Thoracic aorta (tissue), 2 donors: ENCODE measurements around the gene RREB1. TPM values are rescaled to one million over a fixed set of nuclear protein-coding genes. Genes with fewer than 3 reads are reported as not detected.

Experiments
- ATAC-seq: fragments of 150-250 bp; one replicate; pipeline ENCODE4 v1.8.0; 2017; ENCODE audit warnings: low read depth; ENCODE audit not compliant: insufficient number of reproducible peaks, low FRiP score
- DNase-seq: peaks from one replicate; pipeline ENCODE4 v3.0.0-alpha.2; 2020; ENCODE audit warnings: low spot score
- H3K27ac ChIP-seq, 2 donors: fragments of 200-600 bp; sonication (generic); 1 replicate in 1 of 2; 2 replicates in 1 of 2; pipeline ENCODE4 v1.5.1; 2016; ENCODE audit warnings: mild to moderate bottlenecking in 2 of 2, moderate library complexity in 2 of 2
- H3K27me3 ChIP-seq: fragments of 200-600 bp; sonication (generic); replicated peaks from 2 replicates; pipeline ENCODE4 v1.6.0; 2016; ENCODE audit warnings: mild to moderate bottlenecking; ENCODE audit not compliant: insufficient read depth
- H3K36me3 ChIP-seq: fragments of 200-600 bp; sonication (generic); one replicate; pipeline ENCODE4 v1.5.1; 2016
- H3K4me1 ChIP-seq, 2 donors: fragments of 200-600 bp; sonication (generic); 1 replicate in 1 of 2; 2 replicates in 1 of 2; pipeline versions ENCODE4 v1.5.1 to v1.6.0; 2016; ENCODE audit warnings: low read depth in 2 of 2, mild to moderate bottlenecking in 1 of 2; ENCODE audit not compliant: control insufficient read depth in 1 of 2
- H3K4me3 ChIP-seq: fragments of 200-600 bp; sonication (generic); 2 replicates; pipeline ENCODE4 v1.5.1; 2016; ENCODE audit warnings: mild to moderate bottlenecking
- H3K9me3 ChIP-seq: fragments of 200-600 bp; sonication (generic); 2 replicates; pipeline ENCODE4 v1.5.1; 2016
- CTCF ChIP-seq: fragments of 200-600 bp; sonication (generic); IDR thresholded peaks from one replicate; pipeline ENCODE4 v1.5.1; 2019; ENCODE audit warnings: antibody characterized with exemption
- total RNA-seq, 2 donors: library from RNA; depleted of rRNA; stranded (reverse); fragments of >200 nt; gene quantifications; one replicate each; pipeline versions ENCODE4 v1.1.0 to v1.2.3, GENCODE V29; 2016

Gene RREB1
- total RNA-seq, 2 donors from 2014 or later: 30.6 to 39.3 TPM

GRCh38 chr6:7241709-7242645 is 134.2 kb downstream of the RREB1 start:
- DNase-seq (no peak), ATAC-seq (no peak)
- no peaks in the 10 kb centered on the region for H3K27me3 ChIP-seq
- H3K9me3 ChIP-seq: no peaks in the 10 kb centered on the region
- H3K27ac ChIP-seq: no peak overlapping the region
- no peak for TF ChIP-seq CTCF
- H3K36me3 ChIP-seq: peaks cover 19% of the 10 kb centered on the region
- H3K4me3 ChIP-seq: no peak overlapping the region
- H3K4me1 ChIP-seq: no peaks in the 10 kb centered on the region

GRCh38 chr6:7242835-7243178 is 135.0 kb downstream of the RREB1 start:
- no peak overlapping the region for H3K27ac ChIP-seq

GRCh38 chr6:7243179-7243981 is 135.6 kb downstream of the RREB1 start:
- ATAC-seq: peak; percentile 68
- peaks cover 28% of the 10 kb centered on the region for H3K36me3 ChIP-seq
- peak; percentile 90 for TF ChIP-seq CTCF

More at GRCh38 chr6:7242835-7243178, 135.0 kb downstream of the RREB1 start:
- Histone ChIP-seq H3K4me3 (no peak overlapping the region), H3K4me1 (no peaks in the 10 kb centered on the region), H3K27me3 (no peaks in the 10 kb centered on the region), H3K9me3 (no peaks in the 10 kb centered on the region), H3K36me3 (peaks cover 26% of the 10 kb centered on the region)
- TF ChIP-seq CTCF: no peak
- ATAC-seq: no peak
- DNase-seq: no peak

GRCh38 chr6:7245668-7246393 is 138.1 kb downstream of the RREB1 start:
- H3K4me3 ChIP-seq: no peak overlapping the region
- H3K9me3 ChIP-seq: no peaks in the 10 kb centered on the region
- peaks cover 42% of the 10 kb centered on the region for H3K36me3 ChIP-seq
- no peak for TF ChIP-seq CTCF
- H3K27me3 ChIP-seq: no peaks in the 10 kb centered on the region
- H3K27ac ChIP-seq: no peak overlapping the region
- DNase-seq: no peak
- H3K4me1 ChIP-seq: no peaks in the 10 kb centered on the region
- no peak for ATAC-seq

More at GRCh38 chr6:7243179-7243981, 135.6 kb downstream of the RREB1 start:
- H3K9me3 ChIP-seq: no peaks in the 10 kb centered on the region
- H3K4me1 ChIP-seq: no peaks in the 10 kb centered on the region
- H3K4me3 ChIP-seq: no peak overlapping the region
- H3K27ac ChIP-seq: no peak overlapping the region
- DNase-seq: no peak
- no peaks in the 10 kb centered on the region for H3K27me3 ChIP-seq
